GM19452 (cell line): ENCODE measurements around the gene PDX1.
"Not testable (repeated sequence)": the region's sequence is repeated elsewhere in the genome, so short reads cannot be mapped to it uniquely, and the experiment has no call there.

Source experiments
- ATAC-seq: cut with Tn5 transposase; IDR thresholded peaks from one replicate; pipeline ENCODE4 v1.9.1; 2021; ENCODE audit not compliant: unreplicated experiment

The PDX1 gene

DNA sequence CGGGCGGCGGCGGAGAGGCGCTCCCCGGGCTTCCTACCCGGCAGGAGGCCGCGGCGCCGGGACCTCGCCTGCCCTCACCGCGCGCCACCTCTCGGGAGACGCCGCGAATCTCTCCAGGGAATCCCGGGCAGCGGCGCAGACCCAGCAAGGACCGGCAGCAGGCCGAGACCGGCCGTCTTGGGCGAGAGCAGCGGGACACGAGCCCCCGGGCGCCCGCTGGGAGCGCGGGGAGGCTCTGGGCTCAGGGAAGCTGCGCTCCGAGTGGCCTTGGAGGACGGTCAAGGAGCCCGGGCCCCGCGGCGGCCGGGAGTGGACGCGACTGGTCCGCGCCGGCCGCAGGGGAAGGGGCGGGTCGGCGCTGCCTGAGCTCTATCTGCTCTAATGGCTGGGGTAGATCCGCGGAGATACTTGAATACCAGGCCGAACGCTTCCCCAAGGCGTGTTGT is 34.6 kb downstream of the PDX1 start:
- peak; percentile 25 for ATAC-seq

DNA sequence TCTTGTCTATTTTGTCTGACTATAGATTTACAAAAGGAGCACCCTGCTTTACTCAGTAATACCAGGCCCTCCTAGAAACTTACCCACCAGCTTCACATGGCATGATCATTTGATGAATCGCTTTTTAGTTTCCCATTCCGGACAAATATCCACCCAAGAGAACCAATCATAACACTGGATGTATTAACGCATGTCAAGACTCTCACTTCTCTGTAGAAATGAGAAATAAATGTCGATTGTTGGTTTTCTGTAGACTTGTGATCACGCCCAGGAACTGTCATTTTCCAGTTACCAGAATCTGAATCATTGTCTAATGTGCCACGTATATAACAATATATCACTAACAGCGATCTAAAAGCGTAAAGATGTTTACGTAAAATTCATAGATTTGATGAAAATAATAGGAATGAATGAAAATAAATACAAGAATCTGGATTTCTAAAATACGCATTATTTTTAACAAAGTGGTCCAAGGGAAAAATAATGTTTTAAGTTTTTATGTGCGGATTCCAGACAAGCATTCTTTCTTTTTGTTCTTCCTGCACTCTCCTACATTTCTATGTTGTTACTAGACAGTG is 35.3 kb downstream of the PDX1 start:
- ATAC-seq: no peak

DNA sequence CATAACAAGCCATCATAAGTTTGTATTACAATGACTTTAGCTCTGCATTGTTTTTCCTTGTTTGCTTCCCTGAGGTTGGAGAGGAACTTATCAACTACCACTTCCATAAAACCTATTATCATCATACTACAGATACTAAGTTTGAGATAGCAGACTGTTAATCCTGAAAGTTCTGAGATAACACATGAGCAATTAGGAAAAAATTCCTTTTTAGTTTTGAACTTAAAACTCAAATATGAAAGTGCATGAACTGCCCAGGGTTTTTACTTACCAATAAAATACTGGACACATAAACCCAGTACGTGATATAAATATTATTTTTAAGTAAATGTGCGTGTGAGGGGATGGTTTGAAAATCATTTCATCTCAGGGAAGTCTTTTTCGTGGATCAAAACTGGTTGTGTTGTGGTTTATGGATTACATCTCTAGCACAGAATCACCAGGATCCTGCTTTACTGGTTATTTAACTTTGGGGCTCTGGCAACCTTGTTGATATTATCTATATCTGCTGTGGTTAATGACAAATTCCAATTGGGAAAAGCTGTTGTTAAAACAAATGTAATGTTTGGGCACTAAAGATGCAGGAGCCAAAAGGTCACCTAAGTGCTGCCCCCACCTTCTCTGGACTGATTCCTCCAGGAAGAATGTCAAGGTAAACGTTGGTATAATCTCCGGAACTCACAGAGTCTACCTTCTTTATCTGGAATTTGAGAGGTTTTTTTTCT is 36.9 kb downstream of the PDX1 start:
- ATAC-seq: no peak

DNA sequence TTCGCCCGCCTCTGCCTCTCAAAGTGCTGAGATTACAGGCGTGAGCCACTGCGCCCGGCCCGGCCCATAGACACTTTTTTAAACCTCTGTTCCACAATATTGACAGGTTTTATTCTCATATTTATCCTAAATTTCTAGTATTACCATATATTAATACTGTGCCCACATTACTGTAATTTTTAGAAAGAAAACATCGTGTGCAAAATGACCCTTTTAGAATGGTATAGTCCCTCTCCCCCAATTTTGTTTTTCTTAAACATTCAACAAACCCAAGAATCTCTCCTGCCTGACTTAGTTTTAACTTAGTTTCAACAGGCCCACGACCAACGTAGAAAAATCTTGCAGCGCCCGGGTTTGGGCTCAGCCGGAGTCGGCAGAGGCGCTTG is 40.2 kb downstream of the PDX1 start:
- ATAC-seq: no peak

- no peak for ATAC-seq
These were observed 40.8 kb downstream of the PDX1 start for GRCh38 chr13:27960362-27961226.

GRCh38 chr13:27961227-27962085 is 41.7 kb downstream of the PDX1 start:
- no peak for ATAC-seq

DNA sequence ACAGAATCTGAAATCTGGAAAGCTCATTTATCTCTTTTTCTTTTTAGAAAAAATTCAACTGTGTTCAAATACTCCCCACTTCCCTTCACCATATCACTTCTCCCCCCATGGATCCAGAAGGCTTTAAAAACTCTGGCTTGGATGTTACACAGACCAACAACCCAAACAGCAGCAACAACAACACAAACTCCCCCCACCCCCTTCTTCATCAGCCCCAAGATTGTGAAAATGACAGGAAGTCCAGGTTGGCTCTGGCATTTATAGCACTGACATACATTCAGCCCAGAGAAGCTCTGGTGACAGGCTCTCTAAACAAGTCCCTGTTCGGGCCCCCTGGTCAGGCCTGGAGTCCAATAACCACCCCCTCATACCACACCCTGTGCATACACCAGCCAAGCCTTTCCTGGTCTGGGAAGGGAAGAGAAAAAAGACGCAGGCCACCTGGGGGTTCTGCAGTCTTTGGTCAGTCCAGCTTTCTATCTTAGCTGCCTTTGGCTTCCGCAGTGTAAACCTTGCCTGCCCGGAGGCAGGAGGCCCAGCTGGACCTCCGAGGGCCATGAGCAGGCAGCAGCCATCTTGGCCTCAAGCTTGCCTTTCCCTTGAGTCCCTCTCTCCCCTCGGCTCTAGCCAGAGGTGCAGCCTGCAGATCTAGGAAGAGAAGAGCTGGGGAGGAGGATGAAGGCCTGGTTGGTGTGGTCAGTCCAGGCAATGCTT is 42.5 kb downstream of the PDX1 start:
- no peak for ATAC-seq

- ATAC-seq: no peak
These were observed 43.2 kb downstream of the PDX1 start for GRCh38 chr13:27962982-27963381.

DNA sequence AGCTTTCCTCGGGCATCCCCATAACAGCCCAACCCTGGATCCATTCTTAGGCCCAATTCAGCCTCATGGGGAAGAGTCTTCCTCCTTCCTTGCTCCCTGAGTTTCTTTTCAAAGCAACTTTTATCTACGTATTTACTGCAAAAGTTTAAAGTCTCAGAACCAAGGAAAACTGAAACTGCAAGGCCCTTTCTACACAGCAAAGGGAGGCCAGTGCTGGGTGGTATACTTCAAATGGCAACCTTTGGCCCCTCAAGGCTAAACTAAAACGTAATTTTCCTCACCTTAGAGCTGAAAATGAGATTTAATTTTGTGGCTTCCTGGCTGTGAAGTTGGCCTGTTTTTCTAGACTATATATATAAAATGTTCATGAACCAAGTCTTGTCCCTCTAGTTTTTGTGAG is 43.7 kb downstream of the PDX1 start:
- no peak for ATAC-seq

- not testable (repeated sequence) for ATAC-seq
These were observed 44.4 kb downstream of the PDX1 start for GRCh38 chr13:27964206-27964605.

DNA sequence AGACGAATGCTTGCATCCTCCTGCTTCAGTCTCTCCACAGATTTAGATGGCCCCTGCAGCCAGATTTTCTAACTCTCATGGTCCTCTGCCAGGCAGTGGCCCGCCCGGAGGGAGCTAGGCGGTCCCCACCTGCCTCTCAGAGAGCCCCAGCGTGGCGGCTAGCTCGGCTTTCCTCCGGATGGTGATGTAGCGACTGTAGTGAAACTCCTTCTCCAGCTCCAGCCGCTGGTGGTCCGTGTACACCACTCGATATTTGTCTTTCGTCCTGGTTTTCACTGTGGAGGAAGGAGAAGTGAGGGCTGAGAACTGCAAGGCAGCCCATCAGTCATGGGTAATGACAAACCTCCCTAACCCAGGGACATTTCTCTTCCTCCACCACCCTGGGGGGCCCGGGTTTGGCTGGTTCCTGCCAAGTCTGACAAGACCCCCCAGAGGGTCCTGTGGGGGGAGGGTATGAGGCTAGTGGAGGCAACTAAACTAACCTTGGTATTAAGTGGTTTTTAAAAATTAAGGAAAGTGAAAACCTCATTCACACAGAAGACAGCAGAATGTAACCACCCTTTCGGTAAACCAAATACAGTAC is 45.0 kb downstream of the PDX1 start:
- ATAC-seq: no peak

GRCh38 chr13:27965343-27965739 is 45.5 kb downstream of the PDX1 start:
- no peak for ATAC-seq

DNA sequence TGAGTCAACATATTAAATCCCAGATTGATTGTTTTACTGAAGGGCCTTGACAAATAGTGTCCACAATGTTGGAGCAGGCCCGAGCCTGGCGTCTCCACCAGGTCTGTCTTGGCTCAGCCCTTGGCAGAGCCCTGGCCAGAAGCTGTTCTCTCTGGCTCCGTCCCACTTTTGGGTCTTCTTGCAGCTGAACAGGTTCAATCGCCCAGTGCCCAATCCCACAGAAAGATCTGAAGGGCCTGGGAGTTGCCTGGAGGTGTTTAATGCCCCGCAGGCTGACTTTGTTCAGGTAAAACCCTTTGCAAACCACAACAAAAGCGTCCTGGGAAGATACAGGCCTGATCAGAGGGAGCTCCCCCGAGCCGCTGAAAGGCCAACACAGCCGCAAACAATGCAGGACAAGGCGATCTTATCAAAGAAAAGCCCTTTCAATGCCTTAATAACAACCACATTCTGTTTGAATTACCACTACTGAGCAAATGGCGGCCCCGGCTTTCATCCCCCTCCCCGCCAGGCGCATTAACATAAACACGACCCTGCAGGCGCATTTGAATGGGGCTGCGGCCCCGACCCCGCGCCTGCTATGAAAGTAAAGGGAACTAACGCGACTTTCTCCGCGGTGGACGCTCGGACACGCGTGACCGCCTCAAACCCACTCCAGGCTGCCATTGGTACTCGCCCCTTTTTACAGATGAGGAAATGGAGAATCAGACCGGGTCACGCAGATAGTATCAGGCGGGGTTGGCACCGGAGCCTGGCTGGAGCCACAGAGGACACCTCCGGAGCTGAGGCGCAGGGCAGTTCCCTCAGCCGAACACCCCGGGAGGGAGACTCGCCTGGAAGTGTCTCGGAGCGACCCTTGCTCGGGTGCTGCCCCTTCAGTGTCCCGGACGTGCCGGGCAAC is 46.2 kb downstream of the PDX1 start:
- no peak for ATAC-seq

DNA sequence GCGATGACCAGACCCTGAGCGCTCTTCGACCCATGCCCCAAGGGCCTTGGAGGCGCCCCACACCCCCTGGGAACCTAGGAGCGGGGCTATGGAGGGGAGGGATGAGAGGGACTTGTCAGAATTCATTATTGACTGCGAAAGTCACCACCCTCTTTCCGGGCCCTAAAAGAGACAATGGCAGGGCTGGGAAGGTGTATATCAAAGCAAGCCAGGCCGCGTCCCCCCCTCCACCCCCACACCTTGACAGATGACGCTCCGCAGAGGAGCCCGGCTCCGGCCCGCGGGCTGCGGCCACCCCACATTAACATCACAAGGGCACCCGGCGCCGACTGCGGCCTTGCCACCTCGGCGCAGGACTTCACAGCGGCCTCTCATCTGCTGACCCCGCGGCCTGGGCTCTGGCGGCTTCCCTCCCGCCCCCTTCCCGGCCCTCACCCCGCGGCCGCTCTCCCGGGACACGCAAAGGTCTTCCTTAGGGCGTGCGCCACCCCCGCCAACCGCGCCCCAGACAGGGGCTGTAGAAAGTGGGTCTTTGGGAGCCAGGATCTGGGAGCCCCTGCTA is 46.9 kb downstream of the PDX1 start:
- no peak for ATAC-seq

- no peak for ATAC-seq
These were observed 47.5 kb downstream of the PDX1 start for GRCh38 chr13:27967203-27967735.

GRCh38 chr13:27967736-27968315 is 48.0 kb downstream of the PDX1 start:
- no peak for ATAC-seq

- no peak for ATAC-seq
These were observed 48.7 kb downstream of the PDX1 start for GRCh38 chr13:27968316-27969081.
